DND-41 (cell line): ENCODE measurements around the gene SEC16B.

Experiments used
- EZH2 ChIP-seq: IDR thresholded peaks from 3 replicates; pipeline ENCODE4 v1.6.1; 2012; ENCODE audit warnings: borderline replicate concordance, low read depth, mild to moderate bottlenecking, moderate library complexity, low read length, inconsistent platforms; ENCODE audit not compliant: severe bottlenecking
- TF ChIP-seq, protein P1 (sequence below): IDR thresholded peaks from 2 replicates; pipeline ENCODE4 v1.5.1; 2012; ENCODE audit warnings: borderline replicate concordance, low read length, moderate library complexity, mild to moderate bottlenecking; ENCODE audit not compliant: poor library complexity, severe bottlenecking; ENCODE audit errors: extremely low read depth

DNA sequence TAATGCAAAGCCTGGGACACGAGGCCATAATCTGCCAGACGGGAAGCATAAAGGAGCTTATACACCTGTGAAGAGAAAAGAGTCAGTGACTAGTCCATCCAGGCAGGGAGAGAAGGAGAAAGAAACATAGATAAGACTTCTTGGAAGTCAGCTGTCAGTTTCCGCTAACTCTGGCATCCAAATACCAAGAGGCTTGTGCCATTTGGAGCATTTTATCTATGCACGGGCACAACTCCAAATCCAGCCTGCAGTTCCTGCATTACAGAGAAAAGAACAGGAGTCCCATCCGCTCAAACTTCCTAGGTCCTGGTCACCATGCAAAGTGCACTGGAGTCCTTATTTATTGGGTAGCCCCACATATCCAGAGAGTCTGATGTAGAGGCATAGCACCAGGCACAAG, 27.9 kb downstream of the SEC16B start:
- TF ChIP-seq, protein P1, sequence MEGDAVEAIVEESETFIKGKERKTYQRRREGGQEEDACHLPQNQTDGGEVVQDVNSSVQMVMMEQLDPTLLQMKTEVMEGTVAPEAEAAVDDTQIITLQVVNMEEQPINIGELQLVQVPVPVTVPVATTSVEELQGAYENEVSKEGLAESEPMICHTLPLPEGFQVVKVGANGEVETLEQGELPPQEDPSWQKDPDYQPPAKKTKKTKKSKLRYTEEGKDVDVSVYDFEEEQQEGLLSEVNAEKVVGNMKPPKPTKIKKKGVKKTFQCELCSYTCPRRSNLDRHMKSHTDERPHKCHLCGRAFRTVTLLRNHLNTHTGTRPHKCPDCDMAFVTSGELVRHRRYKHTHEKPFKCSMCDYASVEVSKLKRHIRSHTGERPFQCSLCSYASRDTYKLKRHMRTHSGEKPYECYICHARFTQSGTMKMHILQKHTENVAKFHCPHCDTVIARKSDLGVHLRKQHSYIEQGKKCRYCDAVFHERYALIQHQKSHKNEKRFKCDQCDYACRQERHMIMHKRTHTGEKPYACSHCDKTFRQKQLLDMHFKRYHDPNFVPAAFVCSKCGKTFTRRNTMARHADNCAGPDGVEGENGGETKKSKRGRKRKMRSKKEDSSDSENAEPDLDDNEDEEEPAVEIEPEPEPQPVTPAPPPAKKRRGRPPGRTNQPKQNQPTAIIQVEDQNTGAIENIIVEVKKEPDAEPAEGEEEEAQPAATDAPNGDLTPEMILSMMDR, result no peak
- TF ChIP-seq EZH2, result no peak
